Ascending aorta (tissue), 2 donors: ENCODE data around the gene EXOC3. TPM values are rescaled to one million over a fixed set of nuclear protein-coding genes. Genes with fewer than 3 reads are reported as not detected.

Experiments used
- DNase-seq, 2 donors: peaks; one replicate each; pipeline ENCODE4 v3.0.0-alpha.2; 2019; ENCODE audit warnings: low spot score in 2 of 2
- H3K27ac ChIP-seq, 2 donors: fragments of 200-600 bp; sonication (generic); one replicate each; pipeline ENCODE4 v1.5.1; 2016 to 2017; ENCODE audit warnings: mild to moderate bottlenecking in 1 of 2
- H3K27me3 ChIP-seq: fragments of 200-600 bp; sonication (generic); one replicate; pipeline ENCODE4 v1.5.1; 2017
- H3K36me3 ChIP-seq, 2 donors: fragments of 200-600 bp; sonication (generic); one replicate each; pipeline ENCODE4 v1.5.1; 2016
- H3K4me1 ChIP-seq, 2 donors: fragments of 200-600 bp; sonication (generic); one replicate each; pipeline ENCODE4 v1.5.1; 2016 to 2017; ENCODE audit warnings: mild to moderate bottlenecking in 1 of 2
- H3K4me3 ChIP-seq, 2 donors: fragments of 200-600 bp; sonication (generic); one replicate each; pipeline ENCODE4 v1.5.1; 2016 to 2017; ENCODE audit warnings: mild to moderate bottlenecking in 1 of 2
- H3K9me3 ChIP-seq, 2 donors: fragments of 200-600 bp; sonication (generic); one replicate each; pipeline ENCODE4 v1.5.1; 2016
- CTCF ChIP-seq, 3 experiments: fragments of 200-600 bp in 2 of 3; fragments of 450-650 bp in 1 of 3; sonication (generic) in 2 of 3; IDR thresholded peaks; one replicate each; pipeline ENCODE4 v1.5.1; 2016 to 2019; ENCODE audit warnings: antibody characterized with exemption in 3 of 3, mild to moderate bottlenecking in 1 of 3, moderate library complexity in 1 of 3
- intact Hi-C: fragments of 100-400 bp; cut with DNase I; formaldehyde crosslinking; loops from one replicate; pipeline ENCODE4 v1.15.1; 2023
- total RNA-seq: library from RNA; depleted of rRNA; stranded (reverse); fragments of >200 nt; gene quantifications from one replicate; pipeline ENCODE4 v1.1.0, GENCODE V29; 2016

The EXOC3 gene
- total RNA-seq, 1 donor from 2014 or later: 56.7 TPM

- no peaks in the 10 kb centered on the region for H3K36me3 ChIP-seq
- no peaks in the 10 kb centered on the region for H3K4me1 ChIP-seq
- peaks cover 3% of the 10 kb centered on the region for H3K27me3 ChIP-seq
- intact Hi-C loops: no loop called here
- DNase-seq: no peak
- H3K27ac ChIP-seq: no peak overlapping the region
- no peak for TF ChIP-seq CTCF (IDR thresholded peaks at IDR 0.05)
- H3K4me3 ChIP-seq: no peak overlapping the region
- H3K9me3 ChIP-seq: no peaks in the 10 kb centered on the region
Measured at GRCh38 chr5:511476-511875, 68.5 kb downstream of the EXOC3 start.

GRCh38 chr5:513216-514100 is 70.5 kb downstream of the EXOC3 start:
- H3K27ac ChIP-seq: no peak overlapping the region
- no peak for TF ChIP-seq CTCF (IDR thresholded peaks at IDR 0.05)

GRCh38 chr5:514101-514485 is 71.1 kb downstream of the EXOC3 start:
- no peak for DNase-seq
- Histone ChIP-seq H3K27me3 (no peaks in the 10 kb centered on the region), H3K27ac (no peak overlapping the region), H3K4me3 (no peak overlapping the region), H3K36me3 (no peaks in the 10 kb centered on the region), H3K9me3 (no peaks in the 10 kb centered on the region), H3K4me1 (no peaks in the 10 kb centered on the region)
- no peak for TF ChIP-seq CTCF (IDR thresholded peaks at IDR 0.05)
- intact Hi-C loops: no loop called here

More at GRCh38 chr5:513216-514100, 70.5 kb downstream of the EXOC3 start:
- Histone ChIP-seq H3K4me3 (no peak overlapping the region), H3K27me3 (no peaks in the 10 kb centered on the region), H3K4me1 (no peaks in the 10 kb centered on the region), H3K9me3 (no peaks in the 10 kb centered on the region), H3K36me3 (no peaks in the 10 kb centered on the region)
- intact Hi-C loops: no loop called here
- no peak for DNase-seq

GRCh38 chr5:514673-515072 is 71.7 kb downstream of the EXOC3 start:
- intact Hi-C loops: no loop called here
- no peak for TF ChIP-seq CTCF (IDR thresholded peaks at IDR 0.05)
- Histone ChIP-seq H3K27me3 (no peaks in the 10 kb centered on the region), H3K4me3 (no peak overlapping the region), H3K27ac (no peak overlapping the region), H3K4me1 (no peaks in the 10 kb centered on the region), H3K9me3 (no peaks in the 10 kb centered on the region), H3K36me3 (no peaks in the 10 kb centered on the region)
- DNase-seq: no peak

- TF ChIP-seq CTCF (IDR thresholded peaks at IDR 0.05): no peak
- no peaks in the 10 kb centered on the region for H3K27me3 ChIP-seq
- H3K4me1 ChIP-seq: no peaks in the 10 kb centered on the region
- H3K36me3 ChIP-seq: no peaks in the 10 kb centered on the region
- intact Hi-C loops: no loop called here
- H3K9me3 ChIP-seq: no peaks in the 10 kb centered on the region
- no peak overlapping the region for H3K27ac ChIP-seq
- DNase-seq: no peak
- no peak overlapping the region for H3K4me3 ChIP-seq
Measured at GRCh38 chr5:515273-515836, 72.4 kb downstream of the EXOC3 start.
